GM23338 (cell line): ENCODE data around the gene PARD6B. TPM values are rescaled to one million over a fixed set of nuclear protein-coding genes. Genes with fewer than 3 reads are reported as not detected.

ENCODE experiments used
- ATAC-seq: fragments of 200-7000 bp; cut with Tn5 transposase; 3 replicates; pipeline ENCODE4 v1.9.1; 2020
- DNase-seq: peaks from one replicate; pipeline ENCODE4 v3.0.0-alpha.2; 2015; ENCODE audit warnings: low spot score
- H2AFZ ChIP-seq: fragments of 200-600 bp; sonication (generic); 2 replicates; pipeline ENCODE4 v1.8.0; 2016; ENCODE audit warnings: antibody characterized with exemption, mild to moderate bottlenecking, moderate library complexity
- H3F3A ChIP-seq: fragments of 200-600 bp; sonication (generic); replicated peaks from 2 replicates; pipeline ENCODE4 v1.8.0; 2017; ENCODE audit warnings: antibody characterized with exemption, mixed run types, low read depth
- H3K27ac ChIP-seq: fragments of 200-600 bp; sonication (generic); 2 replicates; pipeline ENCODE4 v1.6.1; 2016; ENCODE audit warnings: low read depth
- H3K27me3 ChIP-seq: fragments of 200-600 bp; sonication (generic); 2 replicates; pipeline ENCODE4 v1.8.0; 2016; ENCODE audit warnings: mild to moderate bottlenecking, mixed run types, moderate library complexity; ENCODE audit not compliant: insufficient read depth
- H3K36me3 ChIP-seq: fragments of 200-600 bp; sonication (generic); 2 replicates; pipeline ENCODE4 v1.8.0; 2016; ENCODE audit warnings: mild to moderate bottlenecking; ENCODE audit not compliant: insufficient read depth
- H3K4me1 ChIP-seq: fragments of 200-600 bp; sonication (generic); 2 replicates; pipeline ENCODE4 v1.8.0; 2016; ENCODE audit warnings: mild to moderate bottlenecking, moderate library complexity; ENCODE audit not compliant: insufficient read depth
- H3K4me2 ChIP-seq: fragments of 200-600 bp; sonication (generic); 2 replicates; pipeline ENCODE4 v1.7.1; 2017; ENCODE audit warnings: mixed run types
- H3K4me3 ChIP-seq: fragments of 200-600 bp; sonication (generic); 2 replicates; pipeline ENCODE4 v1.6.1; 2016; ENCODE audit warnings: mixed run types
- H3K79me2 ChIP-seq: fragments of 200-600 bp; sonication (generic); replicated peaks from 2 replicates; pipeline ENCODE4 v1.8.0; 2017; ENCODE audit warnings: mild to moderate bottlenecking; ENCODE audit not compliant: insufficient read depth
- H3K9me2 ChIP-seq: fragments of 200-600 bp; sonication (generic); 2 replicates; pipeline ENCODE4 v1.8.0; 2017; ENCODE audit not compliant: insufficient read depth
- H4K20me1 ChIP-seq: fragments of 200-600 bp; sonication (generic); replicated peaks from 2 replicates; pipeline ENCODE4 v1.8.0; 2017; ENCODE audit warnings: mild to moderate bottlenecking; ENCODE audit not compliant: insufficient read depth
- H3K27ac Mint-ChIP-seq: 2 replicates; pipeline ENCODE4 v1.8.0; 2020; ENCODE audit warnings: inconsistent platforms, mild to moderate bottlenecking, moderate library complexity, mixed read lengths
- H3K27me3 Mint-ChIP-seq: 3 replicates; pipeline ENCODE4 v1.8.0; 2022; ENCODE audit warnings: low read depth, mild to moderate bottlenecking, moderate library complexity, mixed read lengths, inconsistent platforms; ENCODE audit not compliant: insufficient read depth, poor library complexity
- H3K36me3 Mint-ChIP-seq: 3 replicates; pipeline ENCODE4 v1.8.0; 2021; ENCODE audit warnings: low read depth, mild to moderate bottlenecking, inconsistent platforms, moderate library complexity, mixed read lengths
- H3K4me1 Mint-ChIP-seq: 3 replicates; pipeline ENCODE4 v1.8.0; 2020; ENCODE audit warnings: mild to moderate bottlenecking, inconsistent platforms, mixed read lengths
- H3K4me3 Mint-ChIP-seq: 3 replicates; pipeline ENCODE4 v1.8.0; 2021; ENCODE audit warnings: moderate library complexity, mild to moderate bottlenecking, inconsistent platforms, mixed read lengths
- H3K9me3 Mint-ChIP-seq: 3 replicates; pipeline ENCODE4 v1.8.0; 2020; ENCODE audit warnings: moderate library complexity, mild to moderate bottlenecking, inconsistent platforms, mixed read lengths
- CREB1 ChIP-seq: fragments of 250-450 bp; sonication (Bioruptor Pico); IDR thresholded peaks from 2 replicates; pipeline ENCODE4 v1.5.0; 2020; ENCODE audit warnings: low read depth, mild to moderate bottlenecking, moderate library complexity
- EZH2 ChIP-seq: fragments of 200-600 bp; sonication (generic); IDR thresholded peaks from one replicate; pipeline ENCODE4 v1.8.0; 2017; ENCODE audit warnings: antibody characterized with exemption, mild to moderate bottlenecking, low read depth; ENCODE audit not compliant: unreplicated experiment
- EZH2phosphoT487 ChIP-seq: fragments of 200-600 bp; sonication (generic); IDR thresholded peaks from one replicate; pipeline ENCODE4 v1.8.1; 2018; ENCODE audit warnings: antibody characterized with exemption; ENCODE audit not compliant: unreplicated experiment
- JUNB ChIP-seq: IDR thresholded peaks from one replicate; pipeline ENCODE4 v1.6.1; 2016; ENCODE audit warnings: antibody characterized with exemption; ENCODE audit not compliant: unreplicated experiment
- NANOG ChIP-seq: IDR thresholded peaks from 2 replicates; pipeline ENCODE4 v1.6.1; 2016; ENCODE audit warnings: antibody characterized with exemption, borderline replicate concordance
- POLR2AphosphoS5 ChIP-seq: IDR thresholded peaks from 2 replicates; pipeline ENCODE4 v1.6.1; 2016; ENCODE audit warnings: antibody characterized with exemption, low read depth
- STAT1 ChIP-seq: IDR thresholded peaks from one replicate; pipeline ENCODE4 v1.6.1; 2016; ENCODE audit warnings: antibody characterized with exemption; ENCODE audit not compliant: unreplicated experiment
- ZNF331 ChIP-seq: fragments of 250-450 bp; sonication (Bioruptor Pico); IDR thresholded peaks from 2 replicates; pipeline ENCODE4 v1.5.0; 2020; ENCODE audit warnings: low read depth, mild to moderate bottlenecking, moderate library complexity
- polyA plus RNA-seq: library from polyadenylated mRNA; unstranded; fragments of >200 nt; fragmentation: Nextera tagmentation; extraction: Ambion mirVana; gene quantifications from 2 replicates; pipeline ENCODE4 v1.2.1, GENCODE V29; 2016
- total RNA-seq: library from RNA; depleted of rRNA; stranded (reverse); fragments of >200 nt; shearing (Covaris generic); gene quantifications from 2 replicates; pipeline ENCODE4 v1.2.3, GENCODE V29; 2014
- TF ChIP-seq, protein P1 (sequence below): fragments of 250-450 bp; sonication (Bioruptor Pico); IDR thresholded peaks from 2 replicates; pipeline ENCODE4 v1.5.0; 2020; ENCODE audit warnings: mild to moderate bottlenecking, moderate library complexity
- TF ChIP-seq, protein P2 (sequence below): IDR thresholded peaks from one replicate; pipeline ENCODE4 v1.6.1; 2018; ENCODE audit warnings: antibody characterized with exemption; ENCODE audit not compliant: unreplicated experiment
- TF ChIP-seq, protein P3 (sequence below), 2 experiments: fragments of 200-600 bp in 1 of 2; sonication (generic) in 1 of 2; conservative IDR thresholded peaks; 2 replicates each; pipeline versions ENCODE4 v1.5.1 to v1.6.1; 2016 to 2017; ENCODE audit warnings: antibody characterized with exemption in 2 of 2, low read depth in 2 of 2, mild to moderate bottlenecking in 2 of 2, moderate library complexity in 1 of 2

Gene PARD6B
- total and polyA plus RNA-seq, 2 experiments from 2014 or later = 23.5 to 29.2 TPM

DNA sequence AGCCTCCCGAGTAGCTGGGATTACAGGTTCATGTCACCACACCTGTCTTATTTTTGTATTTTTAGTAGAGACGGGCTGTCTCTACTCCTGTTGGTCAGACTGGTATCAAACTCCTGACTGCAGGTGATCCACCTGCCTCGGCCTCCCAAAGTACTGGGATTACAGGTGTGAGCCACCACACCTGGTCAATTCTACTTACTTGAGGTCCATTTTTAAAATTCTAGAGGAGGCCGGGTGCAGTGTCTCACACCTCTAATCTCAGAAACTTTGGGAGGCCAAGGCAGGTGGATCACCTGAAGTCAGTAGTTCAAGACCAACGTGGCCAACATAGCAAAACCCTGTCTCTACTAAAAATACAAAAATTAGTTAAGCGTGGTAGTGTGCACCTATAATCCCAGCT lies 47.8 kb upstream of the PARD6B start:
- DNase-seq = no peak
- Histone ChIP-seq H3K4me3 (no peak overlapping the region), H3K27me3 (no peaks in the 10 kb centered on the region), H3K36me3 (no peaks in the 10 kb centered on the region), H3K4me1 (peaks cover 4% of the 10 kb centered on the region; the same call in 1 of the 2 replicates), H3K27ac (no peak overlapping the region), H4K20me1 (no peaks in the 10 kb centered on the region), H3K79me2 (no peaks in the 10 kb centered on the region), H3F3A (no peaks in the 10 kb centered on the region), H3K4me2 (no peak overlapping the region), H3K9me2 (no peaks in the 10 kb centered on the region), H2AFZ (no peak overlapping the region)
- ATAC-seq = no peak
- Mint-ChIP-seq H3K36me3 (no peaks in the 10 kb centered on the region; the same call in 2 of the 3 replicates), H3K4me1 (peaks cover 12% of the 10 kb centered on the region), H3K9me3 (no peaks in the 10 kb centered on the region), H3K27ac (no peak overlapping the region), H3K4me3 (no peak overlapping the region), H3K27me3 (peaks cover 8% of the 10 kb centered on the region)
- TF ChIP-seq JUNB = no peak

DNA sequence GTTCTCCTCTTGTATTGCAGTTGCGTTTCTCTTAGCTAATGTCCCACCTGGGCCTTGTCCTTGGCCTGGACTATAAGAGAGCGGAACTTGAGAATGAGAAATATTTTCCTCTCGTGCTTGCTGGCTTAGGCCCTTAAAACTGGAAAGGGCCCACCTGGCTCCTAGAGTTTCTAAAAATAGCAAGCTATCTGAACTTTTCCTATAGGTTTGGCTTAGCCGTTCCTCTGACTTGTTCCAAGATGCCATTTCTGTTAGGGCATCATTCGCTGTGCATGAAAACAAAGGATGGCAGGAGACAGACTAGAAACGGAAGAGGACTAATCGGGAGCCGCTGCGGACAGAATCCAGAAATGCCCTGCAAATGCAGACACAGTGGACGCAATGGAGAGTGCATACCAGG lies 44.6 kb upstream of the PARD6B start:
- peaks cover 32% of the 10 kb centered on the region for H3K4me1 Mint-ChIP-seq
- H3K9me3 Mint-ChIP-seq = no peaks in the 10 kb centered on the region
- H3K27me3 ChIP-seq = no peaks in the 10 kb centered on the region
- H3K27ac Mint-ChIP-seq = no peak overlapping the region
- H4K20me1 ChIP-seq = no peaks in the 10 kb centered on the region
- no peaks in the 10 kb centered on the region for H3K79me2 ChIP-seq
- no peak overlapping the region for H3K4me2 ChIP-seq
- H3K36me3 Mint-ChIP-seq = no peaks in the 10 kb centered on the region; the same call in 2 of the 3 replicates
- DNase-seq (no peak), ATAC-seq (no peak)
- 0 out of 2 replicates have a peak, but pooled peaks cover 6% of the 10 kb centered on the region for H3F3A ChIP-seq
- H3K9me2 ChIP-seq = no peaks in the 10 kb centered on the region
- H3K4me3 ChIP-seq = no peak overlapping the region
- peaks cover 15% of the 10 kb centered on the region for H3K27me3 Mint-ChIP-seq
- H2AFZ ChIP-seq = no peak overlapping the region; the same call in 1 of the 2 replicates
- H3K36me3 ChIP-seq = no peaks in the 10 kb centered on the region
- no peak overlapping the region for H3K27ac ChIP-seq
- H3K4me3 Mint-ChIP-seq = no peak overlapping the region
- peaks cover 24% of the 10 kb centered on the region for H3K4me1 ChIP-seq
- TF ChIP-seq, protein P1, sequence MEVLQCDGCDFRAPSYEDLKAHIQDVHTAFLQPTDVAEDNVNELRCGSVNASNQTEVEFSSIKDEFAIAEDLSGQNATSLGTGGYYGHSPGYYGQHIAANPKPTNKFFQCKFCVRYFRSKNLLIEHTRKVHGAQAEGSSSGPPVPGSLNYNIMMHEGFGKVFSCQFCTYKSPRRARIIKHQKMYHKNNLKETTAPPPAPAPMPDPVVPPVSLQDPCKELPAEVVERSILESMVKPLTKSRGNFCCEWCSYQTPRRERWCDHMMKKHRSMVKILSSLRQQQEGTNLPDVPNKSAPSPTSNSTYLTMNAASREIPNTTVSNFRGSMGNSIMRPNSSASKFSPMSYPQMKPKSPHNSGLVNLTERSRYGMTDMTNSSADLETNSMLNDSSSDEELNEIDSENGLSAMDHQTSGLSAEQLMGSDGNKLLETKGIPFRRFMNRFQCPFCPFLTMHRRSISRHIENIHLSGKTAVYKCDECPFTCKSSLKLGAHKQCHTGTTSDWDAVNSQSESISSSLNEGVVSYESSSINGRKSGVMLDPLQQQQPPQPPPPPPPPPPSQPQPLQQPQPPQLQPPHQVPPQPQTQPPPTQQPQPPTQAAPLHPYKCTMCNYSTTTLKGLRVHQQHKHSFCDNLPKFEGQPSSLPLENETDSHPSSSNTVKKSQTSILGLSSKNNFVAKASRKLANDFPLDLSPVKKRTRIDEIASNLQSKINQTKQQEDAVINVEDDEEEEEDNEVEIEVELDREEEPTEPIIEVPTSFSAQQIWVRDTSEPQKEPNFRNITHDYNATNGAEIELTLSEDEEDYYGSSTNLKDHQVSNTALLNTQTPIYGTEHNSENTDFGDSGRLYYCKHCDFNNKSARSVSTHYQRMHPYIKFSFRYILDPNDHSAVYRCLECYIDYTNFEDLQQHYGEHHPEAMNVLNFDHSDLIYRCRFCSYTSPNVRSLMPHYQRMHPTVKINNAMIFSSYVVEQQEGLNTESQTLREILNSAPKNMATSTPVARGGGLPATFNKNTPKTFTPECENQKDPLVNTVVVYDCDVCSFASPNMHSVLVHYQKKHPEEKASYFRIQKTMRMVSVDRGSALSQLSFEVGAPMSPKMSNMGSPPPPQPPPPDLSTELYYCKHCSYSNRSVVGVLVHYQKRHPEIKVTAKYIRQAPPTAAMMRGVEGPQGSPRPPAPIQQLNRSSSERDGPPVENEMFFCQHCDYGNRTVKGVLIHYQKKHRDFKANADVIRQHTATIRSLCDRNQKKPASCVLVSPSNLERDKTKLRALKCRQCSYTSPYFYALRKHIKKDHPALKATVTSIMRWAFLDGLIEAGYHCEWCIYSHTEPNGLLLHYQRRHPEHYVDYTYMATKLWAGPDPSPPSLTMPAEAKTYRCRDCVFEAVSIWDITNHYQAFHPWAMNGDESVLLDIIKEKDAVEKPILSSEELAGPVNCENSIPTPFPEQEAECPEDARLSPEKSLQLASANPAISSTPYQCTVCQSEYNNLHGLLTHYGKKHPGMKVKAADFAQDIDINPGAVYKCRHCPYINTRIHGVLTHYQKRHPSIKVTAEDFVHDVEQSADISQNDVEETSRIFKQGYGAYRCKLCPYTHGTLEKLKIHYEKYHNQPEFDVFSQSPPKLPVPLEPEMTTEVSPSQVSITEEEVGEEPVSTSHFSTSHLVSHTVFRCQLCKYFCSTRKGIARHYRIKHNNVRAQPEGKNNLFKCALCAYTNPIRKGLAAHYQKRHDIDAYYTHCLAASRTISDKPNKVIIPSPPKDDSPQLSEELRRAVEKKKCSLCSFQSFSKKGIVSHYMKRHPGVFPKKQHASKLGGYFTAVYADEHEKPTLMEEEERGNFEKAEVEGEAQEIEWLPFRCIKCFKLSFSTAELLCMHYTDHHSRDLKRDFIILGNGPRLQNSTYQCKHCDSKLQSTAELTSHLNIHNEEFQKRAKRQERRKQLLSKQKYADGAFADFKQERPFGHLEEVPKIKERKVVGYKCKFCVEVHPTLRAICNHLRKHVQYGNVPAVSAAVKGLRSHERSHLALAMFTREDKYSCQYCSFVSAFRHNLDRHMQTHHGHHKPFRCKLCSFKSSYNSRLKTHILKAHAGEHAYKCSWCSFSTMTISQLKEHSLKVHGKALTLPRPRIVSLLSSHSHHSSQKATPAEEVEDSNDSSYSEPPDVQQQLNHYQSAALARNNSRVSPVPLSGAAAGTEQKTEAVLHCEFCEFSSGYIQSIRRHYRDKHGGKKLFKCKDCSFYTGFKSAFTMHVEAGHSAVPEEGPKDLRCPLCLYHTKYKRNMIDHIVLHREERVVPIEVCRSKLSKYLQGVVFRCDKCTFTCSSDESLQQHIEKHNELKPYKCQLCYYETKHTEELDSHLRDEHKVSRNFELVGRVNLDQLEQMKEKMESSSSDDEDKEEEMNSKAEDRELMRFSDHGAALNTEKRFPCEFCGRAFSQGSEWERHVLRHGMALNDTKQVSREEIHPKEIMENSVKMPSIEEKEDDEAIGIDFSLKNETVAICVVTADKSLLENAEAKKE (CRISPR knock-in tag) = no peak
- no peak for TF ChIP-seq POLR2AphosphoS5
- TF ChIP-seq JUNB = no peak
- TF ChIP-seq, protein P2, sequence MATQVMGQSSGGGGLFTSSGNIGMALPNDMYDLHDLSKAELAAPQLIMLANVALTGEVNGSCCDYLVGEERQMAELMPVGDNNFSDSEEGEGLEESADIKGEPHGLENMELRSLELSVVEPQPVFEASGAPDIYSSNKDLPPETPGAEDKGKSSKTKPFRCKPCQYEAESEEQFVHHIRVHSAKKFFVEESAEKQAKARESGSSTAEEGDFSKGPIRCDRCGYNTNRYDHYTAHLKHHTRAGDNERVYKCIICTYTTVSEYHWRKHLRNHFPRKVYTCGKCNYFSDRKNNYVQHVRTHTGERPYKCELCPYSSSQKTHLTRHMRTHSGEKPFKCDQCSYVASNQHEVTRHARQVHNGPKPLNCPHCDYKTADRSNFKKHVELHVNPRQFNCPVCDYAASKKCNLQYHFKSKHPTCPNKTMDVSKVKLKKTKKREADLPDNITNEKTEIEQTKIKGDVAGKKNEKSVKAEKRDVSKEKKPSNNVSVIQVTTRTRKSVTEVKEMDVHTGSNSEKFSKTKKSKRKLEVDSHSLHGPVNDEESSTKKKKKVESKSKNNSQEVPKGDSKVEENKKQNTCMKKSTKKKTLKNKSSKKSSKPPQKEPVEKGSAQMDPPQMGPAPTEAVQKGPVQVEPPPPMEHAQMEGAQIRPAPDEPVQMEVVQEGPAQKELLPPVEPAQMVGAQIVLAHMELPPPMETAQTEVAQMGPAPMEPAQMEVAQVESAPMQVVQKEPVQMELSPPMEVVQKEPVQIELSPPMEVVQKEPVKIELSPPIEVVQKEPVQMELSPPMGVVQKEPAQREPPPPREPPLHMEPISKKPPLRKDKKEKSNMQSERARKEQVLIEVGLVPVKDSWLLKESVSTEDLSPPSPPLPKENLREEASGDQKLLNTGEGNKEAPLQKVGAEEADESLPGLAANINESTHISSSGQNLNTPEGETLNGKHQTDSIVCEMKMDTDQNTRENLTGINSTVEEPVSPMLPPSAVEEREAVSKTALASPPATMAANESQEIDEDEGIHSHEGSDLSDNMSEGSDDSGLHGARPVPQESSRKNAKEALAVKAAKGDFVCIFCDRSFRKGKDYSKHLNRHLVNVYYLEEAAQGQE = no peak
- TF ChIP-seq CREB1 = no peak
- TF ChIP-seq, protein P3, sequence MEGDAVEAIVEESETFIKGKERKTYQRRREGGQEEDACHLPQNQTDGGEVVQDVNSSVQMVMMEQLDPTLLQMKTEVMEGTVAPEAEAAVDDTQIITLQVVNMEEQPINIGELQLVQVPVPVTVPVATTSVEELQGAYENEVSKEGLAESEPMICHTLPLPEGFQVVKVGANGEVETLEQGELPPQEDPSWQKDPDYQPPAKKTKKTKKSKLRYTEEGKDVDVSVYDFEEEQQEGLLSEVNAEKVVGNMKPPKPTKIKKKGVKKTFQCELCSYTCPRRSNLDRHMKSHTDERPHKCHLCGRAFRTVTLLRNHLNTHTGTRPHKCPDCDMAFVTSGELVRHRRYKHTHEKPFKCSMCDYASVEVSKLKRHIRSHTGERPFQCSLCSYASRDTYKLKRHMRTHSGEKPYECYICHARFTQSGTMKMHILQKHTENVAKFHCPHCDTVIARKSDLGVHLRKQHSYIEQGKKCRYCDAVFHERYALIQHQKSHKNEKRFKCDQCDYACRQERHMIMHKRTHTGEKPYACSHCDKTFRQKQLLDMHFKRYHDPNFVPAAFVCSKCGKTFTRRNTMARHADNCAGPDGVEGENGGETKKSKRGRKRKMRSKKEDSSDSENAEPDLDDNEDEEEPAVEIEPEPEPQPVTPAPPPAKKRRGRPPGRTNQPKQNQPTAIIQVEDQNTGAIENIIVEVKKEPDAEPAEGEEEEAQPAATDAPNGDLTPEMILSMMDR (conservative IDR thresholded peaks at IDR 0.05; ENCODE audit: low read depth in 2 of 2) = no peak
- no peak for TF ChIP-seq ZNF331 (CRISPR knock-in tag)
- no peak for TF ChIP-seq NANOG
- TF ChIP-seq EZH2 = no peak
- TF ChIP-seq STAT1 = no peak
- no peak for TF ChIP-seq EZH2phosphoT487
